GM23338 (cell line): ENCODE data around the gene SLC30A7.

Experiments used
- CREB1 ChIP-seq: fragments of 250-450 bp; sonication (Bioruptor Pico); IDR thresholded peaks from 2 replicates; pipeline ENCODE4 v1.5.0; 2020; ENCODE audit warnings: low read depth, mild to moderate bottlenecking, moderate library complexity
- CTCF ChIP-seq, 2 experiments: fragments of 200-600 bp in 1 of 2; sonication (generic) in 1 of 2; conservative IDR thresholded peaks; 2 replicates each; pipeline versions ENCODE4 v1.5.1 to v1.6.1; 2016 to 2017; ENCODE audit warnings: antibody characterized with exemption in 2 of 2, low read depth in 2 of 2, mild to moderate bottlenecking in 2 of 2, moderate library complexity in 1 of 2
- ETS1 ChIP-seq: IDR thresholded peaks from 2 replicates; pipeline ENCODE4 v1.6.1; 2016; ENCODE audit warnings: antibody characterized with exemption
- EZH2 ChIP-seq: fragments of 200-600 bp; sonication (generic); IDR thresholded peaks from one replicate; pipeline ENCODE4 v1.8.0; 2017; ENCODE audit warnings: antibody characterized with exemption, mild to moderate bottlenecking, low read depth; ENCODE audit not compliant: unreplicated experiment
- EZH2phosphoT487 ChIP-seq: fragments of 200-600 bp; sonication (generic); IDR thresholded peaks from one replicate; pipeline ENCODE4 v1.8.1; 2018; ENCODE audit warnings: antibody characterized with exemption; ENCODE audit not compliant: unreplicated experiment
- JUNB ChIP-seq: IDR thresholded peaks from one replicate; pipeline ENCODE4 v1.6.1; 2016; ENCODE audit warnings: antibody characterized with exemption; ENCODE audit not compliant: unreplicated experiment
- NANOG ChIP-seq: IDR thresholded peaks from 2 replicates; pipeline ENCODE4 v1.6.1; 2016; ENCODE audit warnings: antibody characterized with exemption, borderline replicate concordance
- POLR2AphosphoS5 ChIP-seq: IDR thresholded peaks from 2 replicates; pipeline ENCODE4 v1.6.1; 2016; ENCODE audit warnings: antibody characterized with exemption, low read depth
- REST ChIP-seq: IDR thresholded peaks from one replicate; pipeline ENCODE4 v1.6.1; 2018; ENCODE audit warnings: antibody characterized with exemption; ENCODE audit not compliant: unreplicated experiment

GRCh38 chr1:100931716-100932115 is 35.8 kb downstream of the SLC30A7 start:
- TF ChIP-seq CTCF (conservative IDR thresholded peaks at IDR 0.05; ENCODE audit: low read depth in 2 of 2) (no peak), CREB1 (no peak), EZH2phosphoT487 (no peak), JUNB (no peak), POLR2AphosphoS5 (no peak), EZH2 (no peak), ETS1 (no peak), REST (no peak), NANOG (no peak)
